AG04450 (cell line): ENCODE measurements around the gene BNIP5. TPM values are rescaled to one million over a fixed set of nuclear protein-coding genes. Genes with fewer than 3 reads are reported as not detected.
"Not testable (repeated sequence)": the region's sequence is repeated elsewhere in the genome, so short reads cannot be mapped to it uniquely, and the experiment has no call there.

ENCODE experiments used
- CTCF ChIA-PET: fragments of 300-600, 350-600 bp; formaldehyde crosslinking; extraction: SDS; loops from one replicate; lab custom pipeline; 2022; ENCODE audit warnings: antibody characterized with exemption, inconsistent platforms; lab: Charles Lee
- POLR2A ChIA-PET: fragments of 350-600 bp; formaldehyde crosslinking; extraction: SDS; loops from one replicate; lab custom pipeline; 2021; ENCODE audit warnings: antibody characterized with exemption, inconsistent platforms; lab: Yijun Ruan, JAX
- DNase-seq: peaks from one replicate; pipeline ENCODE4 v3.0.0-alpha.2; 2011; ENCODE audit warnings: low read depth, low spot score
- H3K27ac ChIP-seq: one replicate; pipeline ENCODE4 v1.5.1; 2012; ENCODE audit warnings: low read depth, low read length, control low read depth
- H3K27me3 ChIP-seq: one replicate; pipeline ENCODE4 v1.6.0; 2012; ENCODE audit warnings: low read length; ENCODE audit not compliant: control insufficient read depth, insufficient read depth
- H3K4me3 ChIP-seq: 2 replicates; pipeline ENCODE4 v1.5.1; 2011; ENCODE audit warnings: mild to moderate bottlenecking, low read depth, low read length, control low read depth
- H3K9me3 ChIP-seq: 2 replicates; pipeline ENCODE4 v1.5.1; 2012; ENCODE audit warnings: low read length; ENCODE audit not compliant: control insufficient read depth, insufficient read depth
- polyA plus RNA-seq: library from polyadenylated mRNA; depleted of rRNA; stranded (reverse); fragments of >200 nt; gene quantifications from 2 replicates; pipeline ENCODE4 v1.2.3, GENCODE V29; 2011
- TF ChIP-seq, protein P1 (sequence below): IDR thresholded peaks from 2 replicates; pipeline ENCODE4 v1.5.1; 2011; ENCODE audit warnings: low read depth, low read length, control low read depth, inconsistent platforms

The BNIP5 gene
- polyA plus RNA-seq, 1 experiment = not detected

- H3K27me3 ChIP-seq = peaks cover 47% of the 10 kb centered on the region
- TF ChIP-seq, protein P1, sequence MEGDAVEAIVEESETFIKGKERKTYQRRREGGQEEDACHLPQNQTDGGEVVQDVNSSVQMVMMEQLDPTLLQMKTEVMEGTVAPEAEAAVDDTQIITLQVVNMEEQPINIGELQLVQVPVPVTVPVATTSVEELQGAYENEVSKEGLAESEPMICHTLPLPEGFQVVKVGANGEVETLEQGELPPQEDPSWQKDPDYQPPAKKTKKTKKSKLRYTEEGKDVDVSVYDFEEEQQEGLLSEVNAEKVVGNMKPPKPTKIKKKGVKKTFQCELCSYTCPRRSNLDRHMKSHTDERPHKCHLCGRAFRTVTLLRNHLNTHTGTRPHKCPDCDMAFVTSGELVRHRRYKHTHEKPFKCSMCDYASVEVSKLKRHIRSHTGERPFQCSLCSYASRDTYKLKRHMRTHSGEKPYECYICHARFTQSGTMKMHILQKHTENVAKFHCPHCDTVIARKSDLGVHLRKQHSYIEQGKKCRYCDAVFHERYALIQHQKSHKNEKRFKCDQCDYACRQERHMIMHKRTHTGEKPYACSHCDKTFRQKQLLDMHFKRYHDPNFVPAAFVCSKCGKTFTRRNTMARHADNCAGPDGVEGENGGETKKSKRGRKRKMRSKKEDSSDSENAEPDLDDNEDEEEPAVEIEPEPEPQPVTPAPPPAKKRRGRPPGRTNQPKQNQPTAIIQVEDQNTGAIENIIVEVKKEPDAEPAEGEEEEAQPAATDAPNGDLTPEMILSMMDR = no peak
- ChIA-PET CTCF (interaction anchor here (0.5 to 5.8 kb wide), 21 partner anchors 9 to 403 kb away, joined by 3 to 59 read pairs (median 5); no protein-coding TSS in a partner anchor), POLR2A (no interaction called here)
- H3K4me3 ChIP-seq = no peak overlapping the region
- no peak for DNase-seq
- no peak overlapping the region for H3K27ac ChIP-seq
- no peaks in the 10 kb centered on the region for H3K9me3 ChIP-seq
Measured at GRCh38 chr6:36340306-36340617, 3.6 kb upstream of the BNIP5 start.

DNA sequence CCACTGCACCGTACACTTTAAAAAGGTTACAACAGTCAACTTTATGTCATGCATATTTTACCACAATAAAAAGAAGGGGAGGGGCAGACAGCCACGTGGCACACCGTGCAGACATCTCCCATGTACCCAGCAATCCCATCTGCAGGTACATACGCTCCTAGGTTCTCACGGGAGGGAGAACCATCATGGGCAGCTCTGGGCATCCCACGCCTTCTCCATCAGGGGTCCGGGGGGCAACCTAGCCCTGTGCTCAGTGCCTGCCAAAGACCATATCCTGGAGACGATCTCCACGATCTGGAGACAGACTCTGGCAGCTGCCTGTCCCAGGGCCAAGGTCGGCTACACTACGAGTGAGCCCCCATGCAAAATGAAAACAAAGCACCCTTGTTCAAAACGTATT is 2.5 kb upstream of the BNIP5 start:
- ChIA-PET POLR2A (no interaction called here), CTCF (interaction anchor here (0.9 to 5.8 kb wide), 3 partner anchors 12 to 33 kb away, joined by 4 to 59 read pairs (median 13); no protein-coding TSS in a partner anchor)
- no peak overlapping the region for H3K27ac ChIP-seq
- peaks cover 58% of the 10 kb centered on the region for H3K27me3 ChIP-seq
- no peak for DNase-seq
- H3K9me3 ChIP-seq = no peaks in the 10 kb centered on the region
- TF ChIP-seq, protein P1 = no peak
- H3K4me3 ChIP-seq = no peak overlapping the region

DNA sequence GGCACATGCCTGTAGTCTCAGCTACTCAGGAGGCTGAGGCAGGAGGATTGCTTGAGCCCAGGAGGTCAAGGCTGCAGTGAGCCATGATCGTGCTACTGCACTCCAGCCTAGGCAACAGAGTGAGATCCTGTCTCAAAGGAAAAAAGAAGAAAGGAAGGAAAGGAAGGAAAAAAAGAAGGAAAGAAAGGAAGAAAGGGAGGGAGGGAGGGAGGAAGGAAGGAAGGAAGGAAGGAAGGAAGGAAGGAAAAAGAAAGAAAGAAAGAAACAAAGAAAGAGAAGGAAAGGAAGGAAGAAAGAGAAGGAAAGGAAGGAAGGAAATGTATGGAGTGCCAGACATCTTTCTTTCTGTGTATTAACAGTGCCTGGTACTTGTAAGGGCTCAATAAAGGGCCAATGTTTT is 1.5 kb upstream of the BNIP5 start:
- H3K27ac ChIP-seq, DNase-seq, H3K9me3 ChIP-seq, POLR2A ChIA-PET, H3K4me3 ChIP-seq: not testable (repeated sequence)
- H3K27me3 ChIP-seq = peaks cover 65% of the 10 kb centered on the region
- CTCF ChIA-PET = interaction anchor here (0.8 kb wide), 1 partner anchor 231 kb away, joined by 9 read pairs; no protein-coding TSS in a partner anchor

DNA sequence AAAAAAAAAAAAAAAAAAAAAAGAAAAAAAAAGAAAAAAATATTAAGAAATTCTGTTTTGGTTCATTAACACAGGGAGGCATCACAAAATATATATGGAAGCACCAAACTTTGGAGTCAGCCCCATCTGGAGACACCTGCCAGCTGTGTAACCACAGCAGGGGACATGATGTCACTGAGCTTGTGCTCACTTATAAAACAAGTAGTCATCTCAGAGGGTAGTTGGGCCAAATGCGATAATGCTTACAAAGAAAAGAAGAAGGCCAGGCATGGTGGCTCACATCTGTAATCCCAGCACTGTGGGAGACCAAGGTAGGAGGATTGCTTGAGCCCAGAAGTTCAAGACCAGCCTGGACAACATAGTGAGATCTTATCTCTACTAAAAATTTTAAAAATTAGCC is 1.1 kb upstream of the BNIP5 start:
- POLR2A ChIA-PET = no interaction called here
- H3K4me3 ChIP-seq = no peak overlapping the region
- H3K9me3 ChIP-seq = no peaks in the 10 kb centered on the region
- H3K27me3 ChIP-seq = peaks cover 66% of the 10 kb centered on the region
- DNase-seq = no peak
- no peak overlapping the region for H3K27ac ChIP-seq
- CTCF ChIA-PET = interaction anchor here (0.8 to 1.4 kb wide), 2 partner anchors 35 to 231 kb away, joined by 5 to 9 read pairs; no protein-coding TSS in a partner anchor
- TF ChIP-seq, protein P1 = no peak

DNA sequence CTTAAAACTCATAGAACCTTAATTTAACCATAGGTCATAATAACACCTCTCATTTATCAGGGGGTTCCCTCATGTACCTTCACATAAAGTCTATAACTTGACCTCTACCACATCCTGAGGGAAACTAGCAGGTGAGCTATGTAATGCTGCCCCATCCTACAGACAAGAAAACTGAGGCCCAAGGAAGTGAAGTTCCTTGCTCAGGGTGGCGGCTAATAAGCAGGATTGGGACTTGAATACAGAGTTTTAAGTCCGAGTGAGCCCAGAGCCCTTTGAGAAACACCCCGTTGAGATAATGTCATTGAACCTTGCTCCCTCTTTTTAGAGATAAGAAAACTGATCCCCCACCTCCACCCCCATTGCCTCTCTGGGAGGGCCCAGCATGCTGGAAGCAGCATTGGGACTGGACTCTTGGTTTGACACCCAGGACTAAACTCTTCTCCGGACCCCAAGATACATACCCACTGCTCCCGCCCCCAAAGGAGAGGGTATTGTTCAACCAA is 429 bp downstream of the BNIP5 start:
- Histone ChIP-seq H3K9me3 (no peaks in the 10 kb centered on the region), H3K27ac (no peak overlapping the region), H3K27me3 (peaks cover 73% of the 10 kb centered on the region), H3K4me3 (no peak overlapping the region)
- CTCF ChIA-PET = interaction anchor here (1.4 kb wide), 1 partner anchor 34 kb away, joined by 5 read pairs; no protein-coding TSS in a partner anchor
- no peak for DNase-seq
- POLR2A ChIA-PET = no interaction called here
- TF ChIP-seq, protein P1 = no peak
